Neuronal stem cell (in vitro differentiated cells): ENCODE data around the gene ATXN7.

ENCODE experiments used
- DNase-seq: peaks from one replicate; pipeline ENCODE4 v3.0.0-alpha.2; 2013; ENCODE audit warnings: low spot score
- H2AFZ ChIP-seq: one replicate; pipeline ENCODE4 v1.6.1; 2013; ENCODE audit warnings: mild to moderate bottlenecking, low read length, inconsistent platforms
- H2AK5ac ChIP-seq: 2 replicates; pipeline ENCODE4 v1.6.1; 2013; ENCODE audit warnings: low read depth, mild to moderate bottlenecking, inconsistent platforms, low read length, moderate library complexity, mixed read lengths
- H2BK120ac ChIP-seq: 2 replicates; pipeline ENCODE4 v1.6.1; 2013; ENCODE audit warnings: low read depth, mild to moderate bottlenecking, inconsistent platforms, low read length, moderate library complexity, mixed read lengths
- H2BK12ac ChIP-seq: one replicate; pipeline ENCODE4 v1.6.1; 2013; ENCODE audit warnings: low read length, inconsistent platforms
- H2BK15ac ChIP-seq: 2 replicates; pipeline ENCODE4 v1.6.1; 2013; ENCODE audit warnings: mild to moderate bottlenecking, low read length, inconsistent platforms, mixed read lengths
- H2BK5ac ChIP-seq: one replicate; pipeline ENCODE4 v1.6.1; 2013; ENCODE audit warnings: inconsistent platforms, mild to moderate bottlenecking, low read length, moderate library complexity
- H3K14ac ChIP-seq: one replicate; pipeline ENCODE4 v1.6.1; 2013; ENCODE audit warnings: low read length, inconsistent platforms
- H3K18ac ChIP-seq: 2 replicates; pipeline ENCODE4 v1.6.1; 2013; ENCODE audit warnings: low read length, inconsistent platforms
- H3K23ac ChIP-seq: 2 replicates; pipeline ENCODE4 v1.6.1; 2013; ENCODE audit warnings: low read depth, mild to moderate bottlenecking, mixed read lengths, low read length, inconsistent platforms; ENCODE audit not compliant: poor library complexity
- H3K27ac ChIP-seq: replicated peaks from 3 replicates; pipeline ENCODE4 v1.5.1; 2013; ENCODE audit warnings: low read length, inconsistent platforms
- H3K27me3 ChIP-seq, 3 experiments: 2 replicates each; pipeline ENCODE4 v1.6.1; 2013; ENCODE audit warnings: low read length in 3 of 3, mild to moderate bottlenecking in 2 of 3, inconsistent platforms in 1 of 3, low read depth in 1 of 3, mixed read lengths in 1 of 3, moderate library complexity in 1 of 3; ENCODE audit not compliant: control insufficient read depth in 3 of 3, insufficient read depth in 3 of 3
- H3K36me3 ChIP-seq, 2 donors: replicated peaks in 1 of 2; 2 replicates each; pipeline ENCODE4 v1.6.1; 2013; ENCODE audit warnings: low read length in 2 of 2; ENCODE audit not compliant: control insufficient read depth in 2 of 2, insufficient read depth in 2 of 2
- H3K4ac ChIP-seq: 2 replicates; pipeline ENCODE4 v1.6.1; 2013; ENCODE audit warnings: inconsistent platforms, mild to moderate bottlenecking, low read length, moderate library complexity
- H3K4me1 ChIP-seq, 2 donors: 1 replicate in 1 of 2; 2 replicates in 1 of 2; pipeline ENCODE4 v1.6.1; 2013; ENCODE audit warnings: low read length in 2 of 2, low read depth in 1 of 2; ENCODE audit not compliant: control insufficient read depth in 2 of 2, insufficient read depth in 1 of 2
- H3K4me2 ChIP-seq: one replicate; pipeline ENCODE4 v1.6.1; 2013; ENCODE audit warnings: mild to moderate bottlenecking, low read length, inconsistent platforms; ENCODE audit not compliant: insufficient read depth, poor library complexity, severe bottlenecking
- H3K4me3 ChIP-seq, 2 donors: 2 replicates each; pipeline ENCODE4 v1.5.1; 2013; ENCODE audit warnings: low read length in 2 of 2, mild to moderate bottlenecking in 2 of 2, inconsistent platforms in 1 of 2, moderate library complexity in 1 of 2
- H3K79me1 ChIP-seq: one replicate; pipeline ENCODE4 v1.6.1; 2013; ENCODE audit warnings: low read depth, mild to moderate bottlenecking, inconsistent platforms, low read length, moderate library complexity
- H3K9ac ChIP-seq: one replicate; pipeline ENCODE4 v1.6.1; 2013; ENCODE audit warnings: mild to moderate bottlenecking, low read depth, low read length, inconsistent platforms; ENCODE audit not compliant: poor library complexity
- H3K9me3 ChIP-seq, 2 donors: replicated peaks in 1 of 2; 2 replicates each; pipeline versions ENCODE3 to v1.6.1; 2013; ENCODE audit warnings: low read length in 2 of 2, mild to moderate bottlenecking in 2 of 2, inconsistent platforms in 1 of 2, low read depth in 1 of 2, mixed read lengths in 1 of 2, moderate library complexity in 1 of 2; ENCODE audit not compliant: control insufficient read depth in 2 of 2, insufficient read depth in 1 of 2
- H4K8ac ChIP-seq: one replicate; pipeline ENCODE4 v1.6.1; 2013; ENCODE audit warnings: low read depth, mild to moderate bottlenecking, inconsistent platforms, low read length, moderate library complexity
- H4K91ac ChIP-seq: one replicate; pipeline ENCODE4 v1.6.1; 2013; ENCODE audit warnings: low read length, low read depth, mild to moderate bottlenecking, inconsistent platforms; ENCODE audit not compliant: poor library complexity
- WGBS, 2 donors: extraction: QIAGEN DNeasy Blood & Tissue Kit; methylation state at CpG; one replicate each; pipeline ENCODE4 v1.1.7; 2013; ENCODE audit warnings: missing lambda C conversion rate in 2 of 2, mixed read lengths in 1 of 2; ENCODE audit not compliant: insufficient read length in 2 of 2, insufficient replicate concordance in 1 of 2; ENCODE audit errors: extremely low coverage in 2 of 2; 5-methylcytosine and 5-hydroxymethylcytosine counted together

The ATXN7 gene

GRCh38 chr3:63942528-63942927 is 78.9 kb downstream of the ATXN7 start:
- Histone ChIP-seq H3K36me3 (peaks cover 0 to 28% of the 10 kb centered on the region in 2 donors), H2AFZ (no peak overlapping the region), H3K27me3 (no peaks in the 10 kb centered on the region), H3K23ac (no peak overlapping the region), H3K4me1 (peaks cover 0 to 13% of the 10 kb centered on the region in 2 donors), H3K14ac (no peak overlapping the region), H2AK5ac (no peak overlapping the region), H3K4me2 (no peak overlapping the region), H2BK12ac (no peak overlapping the region), H3K4me3 (no peak overlapping the region), H3K18ac (no peak overlapping the region), H4K91ac (no peak overlapping the region), H2BK5ac (no peak overlapping the region), H3K27ac (no peak overlapping the region), H3K9ac (no peak overlapping the region), H3K79me1 (peaks cover 4% of the 10 kb centered on the region), H2BK15ac (no peak overlapping the region), H2BK120ac (no peak overlapping the region), H3K9me3 (no peaks in the 10 kb centered on the region), H3K4ac (no peak overlapping the region), H4K8ac (no peak overlapping the region)
- no peak for DNase-seq

- Histone ChIP-seq H3K4me1 (peaks cover 2 to 7% of the 10 kb centered on the region in 2 donors), H3K9me3 (no peaks in the 10 kb centered on the region), H3K18ac (no peak overlapping the region), H3K9ac (no peak overlapping the region), H3K27me3 (no peaks in the 10 kb centered on the region), H2AK5ac (no peak overlapping the region), H4K8ac (no peak overlapping the region), H3K36me3 (peaks cover 0 to 28% of the 10 kb centered on the region in 2 donors), H4K91ac (no peak overlapping the region), H2BK12ac (no peak overlapping the region), H3K27ac (no peak overlapping the region), H2BK120ac (no peak overlapping the region), H3K79me1 (peaks cover 4% of the 10 kb centered on the region), H3K23ac (no peak overlapping the region), H3K14ac (no peak overlapping the region), H3K4ac (no peak overlapping the region), H2BK15ac (no peak overlapping the region), H2AFZ (no peak overlapping the region), H3K4me2 (no peak overlapping the region), H2BK5ac (no peak overlapping the region), H3K4me3 (no peak overlapping the region)
- no peak for DNase-seq
Measured at GRCh38 chr3:63943678-63944077, 80.0 kb downstream of the ATXN7 start.

GRCh38 chr3:63945558-63946096 is 82.0 kb downstream of the ATXN7 start:
- H3K4ac ChIP-seq: no peak overlapping the region
- no peak overlapping the region for H2AK5ac ChIP-seq
- no peak overlapping the region for H4K8ac ChIP-seq
- H2BK12ac ChIP-seq: no peak overlapping the region
- no peak overlapping the region for H2BK15ac ChIP-seq
- H3K27ac ChIP-seq: no peak overlapping the region
- H3K4me3 ChIP-seq: no peak overlapping the region
- no peak overlapping the region for H2AFZ ChIP-seq
- H3K9me3 ChIP-seq: peaks cover 0 to 2% of the 10 kb centered on the region in 2 donors
- no peak overlapping the region for H2BK5ac ChIP-seq
- no peak overlapping the region for H3K9ac ChIP-seq
- H3K36me3 ChIP-seq: peaks cover 0 to 16% of the 10 kb centered on the region in 2 donors
- H3K4me2 ChIP-seq: no peak overlapping the region
- H4K91ac ChIP-seq: no peak overlapping the region
- H3K14ac ChIP-seq: no peak overlapping the region
- H3K4me1 ChIP-seq: peaks cover 4 to 7% of the 10 kb centered on the region in 2 donors
- H3K23ac ChIP-seq: no peak overlapping the region
- H3K18ac ChIP-seq: no peak overlapping the region
- WGBS, 2 donors: no CpG with 5 or more reads among the region's 3 CpGs
- peaks cover 4% of the 10 kb centered on the region for H3K79me1 ChIP-seq
- no peak for DNase-seq
- H3K27me3 ChIP-seq: no peaks in the 10 kb centered on the region
- H2BK120ac ChIP-seq: no peak overlapping the region

GRCh38 chr3:63946753-63947152 is 83.1 kb downstream of the ATXN7 start:
- Histone ChIP-seq H3K4me3 (no peak overlapping the region), H2BK5ac (no peak overlapping the region), H3K36me3 (peaks cover 0 to 16% of the 10 kb centered on the region in 2 donors), H3K23ac (no peak overlapping the region), H3K79me1 (peaks cover 4% of the 10 kb centered on the region), H3K27me3 (no peaks in the 10 kb centered on the region), H4K91ac (no peak overlapping the region), H3K9ac (no peak overlapping the region), H2AK5ac (no peak overlapping the region), H2BK15ac (no peak overlapping the region), H2AFZ (no peak overlapping the region), H3K4me1 (peaks cover 2 to 17% of the 10 kb centered on the region in 2 donors), H3K4me2 (no peak overlapping the region), H2BK120ac (no peak overlapping the region), H2BK12ac (no peak overlapping the region), H3K4ac (no peak overlapping the region), H4K8ac (no peak overlapping the region), H3K14ac (no peak overlapping the region), H3K27ac (no peak overlapping the region), H3K18ac (no peak overlapping the region), H3K9me3 (peaks cover 0 to 2% of the 10 kb centered on the region in 2 donors)
- no CpG with 5 or more reads among the region's 2 CpGs for WGBS, 2 donors
- DNase-seq: no peak
